Astrocyte of the spinal cord (primary cell): ENCODE measurements around the gene GRK6.
A peak's percentile ranks its signal among the peaks of the same experiment; 100 is the strongest.

Experiments used
- DNase-seq: peaks from one replicate; pipeline ENCODE4 v3.0.0; 2011; ENCODE audit warnings: low read depth, low spot score
- H3K4me3 ChIP-seq: 2 replicates; pipeline ENCODE4 v1.5.1; 2011; ENCODE audit warnings: low read depth, mild to moderate bottlenecking, low read length, moderate library complexity
- CTCF ChIP-seq: IDR thresholded peaks from 2 replicates; pipeline ENCODE4 v1.5.1; 2012; ENCODE audit warnings: low read depth, mild to moderate bottlenecking, low read length, inconsistent platforms
- in situ Hi-C: cut with HindIII; loops from 2 replicates; pipeline ENCODE4 v1.10.0; 2017; ENCODE audit warnings: low sequenced_read_pairs

The GRK6 gene

GRCh38 chr5:177473443-177474001 lies 47.0 kb downstream of the GRK6 start, which contains the start of gene DBN1:
Gene DBN1, minus strand, starts transcription at chr5:177473634. Its CDS starts 113 bp downstream, at chr5:177473521.
- TF ChIP-seq CTCF = no peak
- H3K4me3 ChIP-seq = peak within 1 kb of the TSS; percentile 87
- DNase-seq = peak; percentile 51
- in situ Hi-C loops = no loop called here

GRCh38 chr5:177474002-177474476 lies 47.6 kb downstream of the GRK6 start:
- no peak overlapping the region for H3K4me3 ChIP-seq
- no peak for TF ChIP-seq CTCF
- in situ Hi-C loops = no loop called here

GRCh38 chr5:177474846-177475562 lies 48.5 kb downstream of the GRK6 start:
- no peak for DNase-seq
- TF ChIP-seq CTCF = no peak
- H3K4me3 ChIP-seq = no peak overlapping the region
- in situ Hi-C loops = no loop called here

More at GRCh38 chr5:177474002-177474476, 47.6 kb downstream of the GRK6 start:
- no peak for DNase-seq

- DNase-seq = no peak
- in situ Hi-C loops = no loop called here
- no peak overlapping the region for H3K4me3 ChIP-seq
- TF ChIP-seq CTCF = no peak
Observed at GRCh38 chr5:177475563-177476427, 49.3 kb downstream of the GRK6 start.

- TF ChIP-seq CTCF = no peak
- no peak overlapping the region for H3K4me3 ChIP-seq
- peak; percentile 56 for DNase-seq
- in situ Hi-C loops = no loop called here
Observed at GRCh38 chr5:177476531-177477233, 50.2 kb downstream of the GRK6 start.
